Glutamatergic neuron (in vitro differentiated cells): Measurements from ENCODE around the gene PSMD2. TPM values are rescaled to one million over a fixed set of nuclear protein-coding genes. Genes with fewer than 3 reads are reported as not detected.

Source experiments
- DNase-seq: peaks from one replicate; pipeline ENCODE4 v3.0.0; 2022
- H3K27ac Mint-ChIP-seq: one replicate; pipeline ENCODE4 v1.8.0; 2020; ENCODE audit warnings: mild to moderate bottlenecking, mixed read lengths, inconsistent platforms; ENCODE audit not compliant: unreplicated experiment
- H3K27me3 Mint-ChIP-seq: one replicate; pipeline ENCODE4 v1.8.0; 2020; ENCODE audit warnings: mild to moderate bottlenecking, moderate library complexity, mixed read lengths, inconsistent platforms; ENCODE audit not compliant: unreplicated experiment
- H3K36me3 Mint-ChIP-seq: one replicate; pipeline ENCODE4 v1.8.0; 2020; ENCODE audit warnings: mild to moderate bottlenecking, mixed read lengths, inconsistent platforms; ENCODE audit not compliant: unreplicated experiment
- H3K4me1 Mint-ChIP-seq: one replicate; pipeline ENCODE4 v1.8.0; 2020; ENCODE audit warnings: mild to moderate bottlenecking, low read depth, mixed read lengths, inconsistent platforms; ENCODE audit not compliant: unreplicated experiment
- H3K4me3 Mint-ChIP-seq: one replicate; pipeline ENCODE4 v1.8.0; 2020; ENCODE audit warnings: mild to moderate bottlenecking, mixed read lengths, inconsistent platforms; ENCODE audit not compliant: unreplicated experiment
- H3K9me3 Mint-ChIP-seq: one replicate; pipeline ENCODE4 v1.8.0; 2020; ENCODE audit warnings: mild to moderate bottlenecking, moderate library complexity, mixed read lengths, inconsistent platforms; ENCODE audit not compliant: unreplicated experiment
- total RNA-seq: library from RNA; stranded (reverse); fragmentation: NEBNext Ultra II Directional; extraction: Animal tissue kit (Norgen Biotek cat#: 25700); gene quantifications from one replicate; pipeline ENCODE4 v1.2.1, GENCODE V29; 2021; ENCODE audit not compliant: unreplicated experiment
- TF ChIP-seq, protein P1 (sequence below): fragments of 200-600 bp; sonication (generic); IDR thresholded peaks from one replicate; pipeline ENCODE4 v1.5.0; 2021; ENCODE audit not compliant: partially characterized antibody, unreplicated experiment

Gene PSMD2
- total RNA-seq, 1 donor from 2014 or later, result 338 TPM

DNA sequence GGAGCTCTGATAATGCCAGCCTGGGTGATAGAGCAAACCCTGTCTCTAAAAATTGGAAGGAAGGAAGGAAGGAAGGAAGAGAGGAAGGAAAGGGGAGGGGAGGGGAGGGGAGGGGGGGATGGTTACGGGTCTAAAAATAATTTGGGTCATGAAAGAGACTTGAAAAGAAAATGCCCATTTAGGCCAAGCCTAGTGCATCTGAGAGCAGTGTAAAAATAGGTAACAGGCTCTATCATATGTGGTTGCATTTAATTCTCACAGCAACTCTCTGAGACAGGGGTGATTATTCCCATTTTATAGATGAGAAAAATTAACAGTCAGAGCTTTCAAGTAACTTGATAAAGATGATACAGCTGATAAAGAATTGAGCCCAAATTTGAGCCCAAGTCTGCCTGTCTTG lies 26.8 kb upstream of the PSMD2 start:
- Mint-ChIP-seq H3K9me3 (peaks cover 9% of the 10 kb centered on the region), H3K4me3 (no peak overlapping the region), H3K27ac (no peak overlapping the region), H3K4me1 (peaks cover 7% of the 10 kb centered on the region), H3K36me3 (peaks cover 1% of the 10 kb centered on the region), H3K27me3 (peaks cover 17% of the 10 kb centered on the region)
- TF ChIP-seq, protein P1, sequence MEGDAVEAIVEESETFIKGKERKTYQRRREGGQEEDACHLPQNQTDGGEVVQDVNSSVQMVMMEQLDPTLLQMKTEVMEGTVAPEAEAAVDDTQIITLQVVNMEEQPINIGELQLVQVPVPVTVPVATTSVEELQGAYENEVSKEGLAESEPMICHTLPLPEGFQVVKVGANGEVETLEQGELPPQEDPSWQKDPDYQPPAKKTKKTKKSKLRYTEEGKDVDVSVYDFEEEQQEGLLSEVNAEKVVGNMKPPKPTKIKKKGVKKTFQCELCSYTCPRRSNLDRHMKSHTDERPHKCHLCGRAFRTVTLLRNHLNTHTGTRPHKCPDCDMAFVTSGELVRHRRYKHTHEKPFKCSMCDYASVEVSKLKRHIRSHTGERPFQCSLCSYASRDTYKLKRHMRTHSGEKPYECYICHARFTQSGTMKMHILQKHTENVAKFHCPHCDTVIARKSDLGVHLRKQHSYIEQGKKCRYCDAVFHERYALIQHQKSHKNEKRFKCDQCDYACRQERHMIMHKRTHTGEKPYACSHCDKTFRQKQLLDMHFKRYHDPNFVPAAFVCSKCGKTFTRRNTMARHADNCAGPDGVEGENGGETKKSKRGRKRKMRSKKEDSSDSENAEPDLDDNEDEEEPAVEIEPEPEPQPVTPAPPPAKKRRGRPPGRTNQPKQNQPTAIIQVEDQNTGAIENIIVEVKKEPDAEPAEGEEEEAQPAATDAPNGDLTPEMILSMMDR, result no peak
- DNase-seq, result no peak

DNA sequence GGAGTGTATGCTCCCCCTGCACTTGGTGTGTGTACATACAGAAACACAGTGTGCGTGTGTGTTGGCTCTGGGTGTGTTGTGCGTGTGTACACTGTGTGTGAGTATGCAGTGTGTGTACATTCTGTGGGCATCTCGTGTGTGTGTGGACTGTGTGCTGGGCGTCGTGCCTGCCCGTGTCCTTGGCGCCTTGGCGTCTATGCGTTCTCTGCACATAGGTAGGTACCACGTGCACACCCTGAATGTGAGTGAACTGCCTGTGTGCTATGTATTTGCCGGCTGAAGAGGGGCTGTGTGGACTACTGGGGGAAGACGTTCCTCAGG lies 23.7 kb upstream of the PSMD2 start:
- Mint-ChIP-seq H3K4me3 (peak overlapping the region; percentile 64), H3K36me3 (peaks cover 4% of the 10 kb centered on the region), H3K27ac (peak overlapping the region; percentile 34), H3K4me1 (peaks cover 7% of the 10 kb centered on the region), H3K9me3 (peaks cover 9% of the 10 kb centered on the region), H3K27me3 (peaks cover 20% of the 10 kb centered on the region)
- no peak for DNase-seq
- TF ChIP-seq, protein P1, result no peak

DNA sequence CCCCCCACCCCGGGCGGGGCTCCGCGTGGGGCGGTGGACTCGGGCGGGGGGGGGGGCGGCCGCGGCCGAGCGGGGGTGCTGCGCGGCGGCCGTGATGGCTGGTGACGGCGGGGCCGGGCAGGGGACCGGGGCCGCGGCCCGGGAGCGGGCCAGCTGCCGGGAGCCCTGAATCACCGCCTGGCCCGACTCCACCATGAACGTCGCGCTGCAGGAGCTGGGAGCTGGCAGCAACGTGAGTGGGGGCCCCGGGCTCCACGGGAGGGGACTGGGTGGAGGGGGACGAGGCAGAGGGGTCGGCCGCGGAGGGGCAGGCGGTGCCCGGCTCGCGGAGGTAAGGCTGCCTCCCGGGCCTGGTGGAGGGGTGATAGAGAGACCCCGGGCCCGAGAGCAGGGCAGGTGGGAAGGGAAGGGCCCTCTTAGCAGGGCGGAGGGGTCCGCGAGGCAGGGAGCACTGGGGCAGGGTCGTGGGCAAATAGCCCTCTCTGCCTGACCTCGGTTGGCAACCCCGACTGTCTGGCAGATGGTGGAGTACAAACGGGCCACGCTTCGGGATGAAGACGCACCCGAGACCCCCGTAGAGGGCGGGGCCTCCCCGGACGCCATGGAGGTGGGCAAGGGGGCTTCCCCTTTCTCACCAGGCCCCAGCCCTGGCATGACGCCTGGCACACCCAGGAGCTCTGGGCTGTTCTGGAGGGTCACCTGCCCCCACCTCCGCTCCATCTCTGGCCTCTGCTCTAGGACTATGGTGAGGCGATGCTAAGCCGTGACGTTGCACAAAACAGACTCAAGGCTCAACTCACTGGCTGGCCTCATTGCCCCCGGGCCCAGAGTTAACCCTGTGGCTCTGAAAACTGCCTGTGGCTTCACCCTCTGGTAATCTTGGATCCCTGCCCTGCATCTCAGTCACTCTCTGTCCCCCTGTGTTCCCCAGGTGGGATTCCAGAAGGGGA lies 22.8 kb upstream of the PSMD2 start, which contains the start of gene ECE2:
Gene ECE2, plus strand, starts transcription at position 62 of the 950 bp plus-strand sequence. Its CDS starts 132 bp downstream, at position 194.
- TF ChIP-seq, protein P1, result no peak

DNA sequence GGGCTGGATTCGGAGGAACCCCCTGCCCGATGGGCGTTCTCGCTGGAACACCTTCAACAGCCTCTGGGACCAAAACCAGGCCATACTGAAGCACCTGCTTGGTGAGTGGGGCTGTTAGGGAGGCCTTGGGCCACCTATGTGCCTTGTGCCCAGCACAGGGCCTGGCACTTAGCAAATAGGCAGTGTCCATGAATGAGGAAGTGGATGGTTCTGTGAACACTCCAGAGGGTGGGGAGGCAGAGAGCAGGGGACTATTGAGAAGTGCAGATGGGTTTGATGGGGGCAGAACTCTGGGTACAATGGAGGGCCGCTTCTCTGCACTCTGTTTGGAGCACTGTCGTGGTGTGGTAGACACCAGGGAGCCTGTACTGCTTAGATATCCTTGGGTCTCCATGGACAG lies 21.7 kb upstream of the PSMD2 start:
- Mint-ChIP-seq H3K36me3 (peaks cover 8% of the 10 kb centered on the region), H3K27me3 (peaks cover 23% of the 10 kb centered on the region), H3K27ac (no peak overlapping the region), H3K4me1 (peaks cover 7% of the 10 kb centered on the region), H3K4me3 (no peak overlapping the region), H3K9me3 (peaks cover 13% of the 10 kb centered on the region)
- TF ChIP-seq, protein P1, result no peak
- no peak for DNase-seq

More for the DNA sequence above, 22.8 kb upstream of the PSMD2 start, which contains the start of gene ECE2:
- H3K4me3 Mint-ChIP-seq, result peak within 1 kb of the TSS; percentile 64
- DNase-seq, result no peak
- peaks cover 9% of the 10 kb centered on the region for H3K9me3 Mint-ChIP-seq
- peaks cover 22% of the 10 kb centered on the region for H3K27me3 Mint-ChIP-seq
- H3K36me3 Mint-ChIP-seq, result peaks cover 4% of the 10 kb centered on the region
- peak within 1 kb of the TSS; percentile 34 for H3K27ac Mint-ChIP-seq
- H3K4me1 Mint-ChIP-seq, result peaks cover 7% of the 10 kb centered on the region

DNA sequence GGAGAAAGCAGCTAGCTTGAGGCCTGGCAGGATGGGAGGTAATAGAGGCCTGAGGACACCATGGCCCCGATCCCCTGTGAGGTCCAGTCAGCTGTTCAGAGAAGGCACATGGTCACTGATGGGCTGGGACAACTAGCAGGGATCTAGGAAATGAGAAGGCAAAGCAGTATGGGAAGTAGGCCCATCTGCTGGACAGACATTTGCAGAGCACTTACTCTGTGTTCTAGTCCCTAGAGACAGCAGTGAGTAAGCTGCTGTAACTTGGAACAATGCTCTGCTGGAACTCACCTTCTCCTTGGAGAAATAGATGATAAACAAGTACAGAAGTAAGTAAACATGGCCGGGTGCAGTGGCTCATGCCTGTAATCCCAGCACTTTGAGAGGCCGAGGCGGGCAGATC lies 16.1 kb upstream of the PSMD2 start:
- Mint-ChIP-seq H3K27ac (peak overlapping the region; percentile 48), H3K9me3 (peaks cover 14% of the 10 kb centered on the region), H3K27me3 (peaks cover 11% of the 10 kb centered on the region), H3K4me3 (no peak overlapping the region), H3K4me1 (peaks cover 5% of the 10 kb centered on the region), H3K36me3 (peaks cover 10% of the 10 kb centered on the region)
- TF ChIP-seq, protein P1, result no peak
- no peak for DNase-seq
